T-helper 2 cell treated with Interferon-gamma antibody and Interleukin-4, amounts not matched to agents 100 ng/mL and 5 ng/mL, for 36 hours (primary cell): ENCODE results near the gene MRPL14. TPM values are rescaled to one million over a fixed set of nuclear protein-coding genes. Genes with fewer than 3 reads are reported as not detected.

Source experiments
- intact Hi-C: fragments of 100-400 bp; cut with micrococcal nuclease; formaldehyde crosslinking; loops from one replicate; pipeline ENCODE4 v1.15.1; 2023
- total RNA-seq: library from RNA; stranded (reverse); gene quantifications from 2 replicates; pipeline ENCODE4 v1.2.3, GENCODE V29; 2022

Gene MRPL14
- total RNA-seq, 1 donor from 2014 or later, result 56.4 TPM

DNA sequence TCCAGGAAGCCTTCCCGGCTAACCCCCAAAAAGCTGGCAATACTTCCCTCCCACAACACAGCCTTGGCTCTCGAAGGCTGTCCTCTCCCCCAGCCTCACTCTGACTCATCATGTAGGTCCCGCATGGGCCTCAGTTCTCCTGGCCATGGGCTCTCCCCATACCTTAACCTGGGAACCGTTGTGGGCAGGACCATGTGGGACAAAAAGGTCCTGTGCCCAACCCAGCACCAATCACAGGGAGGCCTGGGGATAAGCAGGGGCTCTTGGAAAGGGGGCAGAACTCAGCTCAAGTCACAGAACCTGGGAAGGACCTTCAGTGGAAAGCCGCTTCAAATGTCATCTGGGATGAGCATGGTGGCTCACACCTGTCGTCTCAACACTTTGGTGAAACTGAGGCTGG lies 45.5 kb downstream of the MRPL14 start:
- intact Hi-C loops, result no loop called here

DNA sequence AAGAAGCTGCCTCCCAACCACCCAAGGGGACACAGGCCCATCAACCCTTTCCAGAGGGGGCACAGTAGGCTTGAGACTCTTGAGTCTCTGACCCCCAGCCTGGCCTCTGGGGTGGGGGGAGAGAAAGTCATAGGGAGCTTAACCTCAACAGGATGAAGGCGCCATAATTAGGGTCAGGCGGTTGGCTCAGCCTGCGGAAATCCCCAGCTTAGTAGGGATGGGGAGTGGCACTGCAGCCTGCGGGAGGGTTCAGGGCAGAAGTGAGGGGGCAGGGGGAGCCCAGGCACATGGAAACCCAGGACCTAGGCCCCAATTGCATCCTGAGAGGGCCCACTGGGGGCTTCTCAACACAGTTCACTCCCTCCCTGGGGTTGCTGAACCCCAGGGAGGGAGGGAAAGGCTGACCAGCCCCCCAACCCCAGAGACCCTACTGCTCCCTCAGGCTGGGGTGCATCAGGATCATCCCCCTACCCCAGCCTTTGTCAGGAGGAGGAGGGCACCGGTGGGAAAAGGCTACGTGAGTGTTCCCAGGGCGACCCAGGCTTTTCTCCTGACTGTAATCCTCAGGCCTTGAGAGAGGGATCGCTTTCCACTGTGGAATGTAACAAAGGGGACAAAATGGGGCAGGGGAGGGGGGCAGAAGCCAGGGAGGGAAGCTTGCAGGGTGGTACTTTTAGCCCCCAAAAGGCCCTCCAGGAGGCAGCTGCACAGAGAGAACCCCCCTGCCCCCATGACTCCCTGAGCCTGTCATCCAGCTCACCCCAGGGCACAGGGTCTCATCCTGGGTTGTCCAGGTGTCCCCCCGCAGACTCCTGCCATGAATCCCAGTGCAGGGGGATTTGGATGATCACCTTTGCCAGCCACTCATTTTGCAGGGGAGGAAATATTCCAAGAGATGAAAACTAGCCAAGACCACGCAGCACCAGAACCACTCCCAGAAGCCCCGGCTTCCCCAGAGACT lies 46.4 kb downstream of the MRPL14 start:
- intact Hi-C loops, result no loop called here

DNA sequence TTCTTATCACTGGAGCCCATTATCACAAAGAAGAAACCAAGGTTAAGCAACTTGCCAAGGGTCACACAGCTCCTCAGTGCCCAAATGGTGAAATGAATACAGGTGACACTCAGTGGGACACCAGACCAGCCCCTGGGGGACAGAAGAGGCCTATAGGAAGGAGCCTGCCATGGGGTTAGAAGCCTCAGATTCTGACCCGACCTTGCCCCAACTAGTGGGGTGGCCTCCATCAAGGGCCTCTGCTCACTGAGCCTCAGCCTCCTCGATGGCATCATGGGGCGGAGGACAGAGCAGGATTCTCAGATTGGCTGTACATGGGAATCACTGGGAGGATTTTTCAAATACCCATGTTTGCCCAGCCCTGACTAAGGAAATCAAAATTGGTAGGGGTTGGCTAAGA lies 47.6 kb downstream of the MRPL14 start:
- intact Hi-C loops, result loop anchor here (1.0 to 10.0 kb wide), 5 partner anchors 310 to 565 kb away; partner anchors contain the start of genes LRRC73, POLR1C and YIPF3

DNA sequence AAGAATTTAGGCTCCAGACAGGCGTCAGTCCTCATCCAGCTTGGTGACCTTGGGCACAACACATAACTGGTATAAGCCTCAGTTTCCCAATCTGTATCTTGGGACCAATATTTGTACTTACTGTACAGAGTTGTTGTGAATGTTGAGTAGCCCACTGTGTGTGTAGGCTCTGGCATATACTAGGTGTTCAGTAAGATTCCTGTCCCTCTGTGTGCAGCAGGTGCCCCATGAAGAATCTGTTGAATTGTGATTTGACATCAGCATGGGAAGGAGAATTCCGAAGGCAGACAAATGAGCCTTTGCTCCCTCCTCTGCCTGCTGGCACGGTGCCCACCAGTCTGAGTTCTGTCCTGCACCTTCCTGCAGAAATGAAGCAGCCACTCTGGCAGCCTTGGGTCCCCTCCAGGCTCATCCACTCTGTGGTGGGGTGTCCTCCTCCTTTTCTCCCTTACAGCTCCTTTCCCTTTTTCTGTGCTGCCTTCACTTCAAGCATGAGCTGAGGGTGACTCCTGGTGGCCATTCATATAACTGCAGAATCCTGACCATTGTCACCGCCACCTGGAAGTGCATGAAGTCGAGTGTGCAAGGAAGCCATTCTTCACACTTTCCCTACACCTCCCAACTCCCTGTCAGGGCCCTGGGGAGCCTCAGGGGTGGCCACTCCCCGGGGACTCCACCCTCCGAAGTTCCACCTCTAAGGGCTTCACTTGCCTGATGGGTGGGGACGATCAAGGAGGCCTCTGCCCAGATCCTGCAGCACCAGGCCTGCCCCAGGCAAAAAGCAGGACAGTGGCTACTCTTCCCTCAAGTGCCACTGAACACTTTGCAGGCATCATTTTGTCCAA lies 48.2 kb downstream of the MRPL14 start:
- intact Hi-C loops, result loop anchor here (1.0 to 10.0 kb wide), 5 partner anchors 310 to 564 kb away; partner anchors contain the start of genes LRRC73, POLR1C and YIPF3

DNA sequence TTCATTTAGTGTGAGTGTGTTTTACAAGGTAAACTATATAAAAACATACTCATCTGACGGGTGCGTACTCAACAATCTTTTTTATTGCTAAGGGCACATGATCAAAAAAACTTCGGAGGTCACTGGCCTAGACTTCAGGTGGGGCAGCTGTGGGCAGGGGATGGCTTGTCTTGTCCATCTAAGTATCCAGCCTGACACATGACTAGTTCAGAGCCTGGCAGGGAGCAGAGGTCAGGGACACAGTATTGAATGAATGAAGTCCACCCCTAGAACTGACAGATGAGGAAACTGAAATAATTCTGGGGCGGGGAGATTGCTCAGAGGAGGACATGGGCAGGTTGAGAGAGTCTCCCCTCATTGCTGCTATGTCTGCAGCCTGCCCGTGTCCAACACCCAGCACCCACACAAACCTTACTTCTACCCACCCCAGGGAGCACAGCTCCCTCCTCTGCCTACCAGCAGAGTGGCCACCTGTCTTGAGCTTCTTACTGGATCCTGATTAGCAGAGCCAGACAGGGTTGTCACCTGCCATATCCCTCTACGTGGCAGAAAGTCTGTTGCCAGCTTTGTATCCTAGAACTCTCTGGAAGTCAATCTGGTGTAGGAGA lies 48.9 kb downstream of the MRPL14 start:
- intact Hi-C loops, result loop anchor here (2.0 to 10.0 kb wide), 2 partner anchors 470 to 564 kb away; partner anchors contain the start of genes LRRC73, POLR1C and YIPF3

DNA sequence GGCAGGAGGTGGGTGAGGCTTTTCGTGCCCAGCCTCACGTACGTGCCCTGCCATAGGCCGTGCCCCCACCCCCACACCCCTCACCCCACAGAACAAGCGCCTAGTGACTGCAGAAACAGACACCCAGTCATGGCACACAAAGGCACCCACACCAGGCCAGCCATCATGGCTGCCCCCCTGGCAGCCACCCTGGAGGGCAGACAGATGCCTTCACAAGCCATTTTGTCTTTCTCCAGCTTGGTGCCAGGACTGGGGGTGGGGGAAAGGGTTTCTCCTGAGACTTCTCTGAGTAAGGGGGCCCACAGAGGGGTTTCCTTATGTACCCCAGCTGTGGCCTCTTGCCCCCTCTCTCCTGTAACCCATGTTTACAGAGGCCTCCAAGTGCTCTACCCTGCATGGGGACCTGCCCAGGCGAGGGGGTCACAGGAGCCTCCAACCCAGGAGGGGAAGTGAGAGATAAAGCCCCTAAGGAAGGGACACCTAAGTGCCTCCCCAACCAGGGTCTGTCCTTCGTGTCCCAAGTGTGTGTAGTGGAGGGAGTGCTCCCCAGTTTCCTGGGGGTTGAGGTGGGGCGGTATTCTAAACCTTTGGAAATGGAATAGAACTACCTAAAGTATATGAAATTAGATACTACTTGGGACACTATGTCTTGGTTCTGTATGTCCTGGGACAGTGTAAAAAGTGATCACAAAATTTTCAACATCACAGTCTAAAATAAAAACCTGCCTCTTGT lies 49.9 kb downstream of the MRPL14 start:
- intact Hi-C loops, result loop anchor here (10.0 kb wide), 1 partner anchor 563 kb away; the partner anchor contains the start of genes LRRC73, POLR1C and YIPF3

DNA sequence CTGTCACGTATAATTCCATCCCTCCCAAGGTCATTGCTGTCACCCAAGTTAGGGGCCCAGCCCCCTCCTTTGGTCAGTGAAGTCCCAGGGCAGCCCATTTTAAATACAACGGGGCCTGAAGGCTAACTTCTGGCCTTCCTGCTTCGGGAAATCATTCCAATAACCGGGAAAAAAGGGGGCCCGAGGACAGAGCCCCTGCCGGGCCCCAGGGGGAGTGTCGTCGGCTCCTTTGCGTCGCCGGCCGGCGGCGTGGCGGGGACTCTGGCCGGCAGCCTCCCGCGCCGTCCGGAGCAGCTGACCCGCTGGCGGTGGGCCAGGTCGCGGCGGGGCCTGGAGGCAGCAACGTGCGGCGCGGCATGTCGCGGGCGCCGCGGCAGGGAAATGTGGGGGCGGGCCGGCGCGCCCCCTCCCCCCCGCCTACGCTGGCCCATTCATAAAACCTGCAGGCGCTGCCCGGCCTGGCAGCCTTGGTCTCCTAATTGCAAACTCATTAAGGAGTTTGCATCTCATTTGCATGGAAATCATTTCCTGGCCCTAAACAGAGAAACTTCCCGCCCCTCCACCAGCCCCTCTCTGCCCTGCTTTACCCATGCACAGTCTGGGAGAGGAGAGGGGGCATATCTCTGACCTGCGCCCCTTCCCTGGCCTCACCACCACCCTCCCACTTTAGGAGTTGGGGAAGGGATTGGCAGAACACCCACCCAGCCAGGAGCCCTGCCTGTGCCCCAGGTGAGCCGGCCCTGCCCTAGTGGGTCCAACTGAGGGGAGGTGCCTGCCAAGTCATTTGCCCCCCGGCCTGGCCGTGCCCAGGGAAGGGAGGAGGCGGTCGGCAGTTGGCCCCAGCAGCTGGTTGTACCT lies 50.7 kb downstream of the MRPL14 start:
- intact Hi-C loops, result loop anchor here (10.0 kb wide), 1 partner anchor 562 kb away; the partner anchor contains the start of genes LRRC73, POLR1C and YIPF3

DNA sequence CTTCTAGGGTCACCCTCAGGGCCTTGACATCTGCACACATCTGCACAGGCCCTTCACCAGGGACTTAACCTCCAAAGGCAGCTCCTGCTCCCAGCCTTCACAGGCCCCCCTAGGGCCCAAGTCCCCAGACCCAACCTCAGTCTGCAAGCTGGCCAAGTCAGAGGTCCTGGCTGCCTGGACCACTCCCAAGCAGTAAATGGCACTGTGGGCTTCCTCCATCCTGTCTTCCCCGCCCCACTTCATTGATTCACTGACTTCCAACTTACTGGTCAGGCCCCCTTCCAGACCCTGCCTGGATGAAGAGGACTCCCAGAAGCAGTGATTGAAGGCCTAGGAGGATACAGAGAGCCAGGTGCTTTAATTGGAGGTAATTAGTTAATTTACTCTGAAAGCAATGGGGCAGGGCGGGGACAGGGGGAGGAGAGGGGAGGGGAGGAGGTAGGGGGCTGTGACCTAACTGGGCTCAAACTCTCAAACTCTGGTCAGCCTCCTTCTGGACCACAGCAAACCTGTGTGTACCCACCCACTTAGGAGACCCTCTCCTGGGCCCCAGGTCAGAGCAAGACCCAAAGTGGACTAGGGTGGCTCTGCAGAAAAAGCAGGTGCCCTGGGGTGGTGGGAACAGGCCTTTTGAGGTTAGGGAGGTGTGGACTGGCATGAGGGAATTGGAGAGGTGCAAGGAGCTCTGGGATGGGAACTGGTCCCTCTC lies 51.5 kb downstream of the MRPL14 start:
- intact Hi-C loops, result loop anchor here (10.0 kb wide), 1 partner anchor 561 kb away; the partner anchor contains the start of genes LRRC73, POLR1C and YIPF3

DNA sequence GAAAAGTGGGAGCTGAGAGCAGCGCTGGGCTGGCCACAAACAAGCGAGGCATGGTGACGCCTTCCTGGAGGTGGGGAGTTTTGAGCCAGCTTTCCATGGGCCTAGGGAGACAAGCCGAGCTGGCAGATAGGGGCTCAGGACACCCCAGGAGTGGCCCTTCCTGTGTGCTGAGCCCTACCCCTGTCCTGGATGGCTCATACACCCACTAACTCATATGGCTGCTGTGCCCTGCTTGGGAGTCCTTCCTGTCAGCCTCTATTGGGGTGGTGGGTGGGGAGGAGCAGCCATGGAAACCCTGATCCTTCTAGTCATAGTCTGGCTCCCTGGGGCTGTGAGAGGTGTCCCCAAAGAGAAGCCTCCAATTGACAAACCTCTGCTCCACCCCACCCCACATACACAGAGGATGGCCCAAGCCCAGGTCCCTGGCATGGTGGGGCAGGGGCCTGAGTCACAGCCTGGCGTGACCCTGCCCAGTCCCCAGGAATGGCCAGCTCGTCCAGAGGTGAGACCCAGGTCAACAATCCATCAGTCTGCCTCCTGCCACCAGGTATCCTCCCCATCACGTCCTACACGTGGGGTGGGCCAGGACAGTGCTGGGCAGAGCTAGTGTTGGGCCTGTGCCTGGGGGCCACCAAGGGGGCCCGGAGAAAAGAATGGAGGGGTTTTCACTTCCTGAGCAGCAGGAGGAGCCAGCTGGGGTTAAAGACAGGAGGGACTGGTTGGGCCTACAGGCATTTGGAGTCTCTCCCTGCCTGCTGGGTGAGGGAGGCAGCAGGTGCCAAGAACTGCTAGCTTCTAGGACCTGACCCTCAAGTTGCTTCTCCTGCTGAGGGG lies 52.2 kb downstream of the MRPL14 start:
- intact Hi-C loops, result loop anchor here (1.0 to 10.0 kb wide), 5 partner anchors 73 to 560 kb away; partner anchors contain the start of genes LRRC73, POLR1C and YIPF3

DNA sequence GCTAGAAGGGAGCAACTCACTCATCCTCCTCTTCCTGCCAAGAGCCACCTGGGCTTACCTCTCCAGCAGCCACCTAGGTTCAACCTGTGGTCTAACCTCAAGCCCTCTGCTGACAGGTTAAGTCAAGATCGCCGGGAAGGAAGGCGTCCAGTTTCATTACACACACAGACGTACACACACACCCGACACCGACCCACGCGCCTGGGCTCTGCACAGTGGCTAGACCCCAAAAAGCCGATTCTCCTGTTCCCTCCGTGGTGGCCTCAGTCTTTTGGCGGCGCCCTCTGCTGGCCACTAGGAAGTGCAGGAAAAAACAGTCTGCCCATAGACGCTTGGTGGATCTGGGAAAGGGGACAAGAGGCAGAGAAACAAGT lies 52.8 kb downstream of the MRPL14 start:
- intact Hi-C loops, result loop anchor here (1.0 to 10.0 kb wide), 5 partner anchors 72 to 560 kb away; partner anchors contain the start of genes LRRC73, POLR1C and YIPF3

DNA sequence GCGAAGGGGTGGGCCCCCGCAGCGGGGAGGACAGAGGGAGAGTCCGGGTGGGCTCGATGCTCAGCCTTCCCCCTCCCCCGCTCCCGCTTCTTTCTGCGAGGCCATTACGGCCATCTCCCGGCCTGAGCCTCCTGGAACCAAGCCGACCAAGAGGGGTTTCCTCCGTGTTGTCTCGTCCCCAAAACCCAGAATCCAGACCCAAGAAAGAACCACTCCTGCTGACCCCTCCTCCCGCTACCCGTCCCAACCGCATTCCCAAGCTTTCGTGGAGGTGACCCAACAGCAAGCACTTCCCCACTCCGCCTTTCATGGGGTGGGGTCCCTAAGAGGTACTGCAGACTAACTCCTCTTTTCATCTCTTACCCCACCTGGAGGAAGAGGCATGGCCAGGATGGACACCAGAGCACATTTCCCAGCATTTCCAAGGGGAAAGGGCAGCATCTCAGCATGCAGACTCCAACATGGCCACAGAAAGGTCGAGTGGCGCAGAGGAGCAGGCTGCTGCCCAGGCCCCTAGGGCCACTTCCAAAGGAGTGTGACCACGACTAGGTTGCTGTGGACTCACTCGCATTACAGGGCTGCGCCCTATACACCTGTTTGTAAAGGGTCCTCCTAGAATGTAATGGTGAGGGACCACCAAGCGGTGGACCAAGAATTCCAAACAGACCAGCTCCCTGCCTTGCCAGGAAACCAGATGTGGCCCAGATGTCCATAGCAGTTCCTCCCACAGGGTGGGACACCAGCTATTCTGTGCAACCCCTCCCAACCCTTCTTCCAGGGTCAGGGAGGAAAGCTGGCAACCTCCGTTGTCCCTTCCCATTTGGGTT lies 53.4 kb downstream of the MRPL14 start:
- intact Hi-C loops, result loop anchor here (1.0 to 10.0 kb wide), 5 partner anchors 72 to 559 kb away; partner anchors contain the start of genes LRRC73, POLR1C and YIPF3

DNA sequence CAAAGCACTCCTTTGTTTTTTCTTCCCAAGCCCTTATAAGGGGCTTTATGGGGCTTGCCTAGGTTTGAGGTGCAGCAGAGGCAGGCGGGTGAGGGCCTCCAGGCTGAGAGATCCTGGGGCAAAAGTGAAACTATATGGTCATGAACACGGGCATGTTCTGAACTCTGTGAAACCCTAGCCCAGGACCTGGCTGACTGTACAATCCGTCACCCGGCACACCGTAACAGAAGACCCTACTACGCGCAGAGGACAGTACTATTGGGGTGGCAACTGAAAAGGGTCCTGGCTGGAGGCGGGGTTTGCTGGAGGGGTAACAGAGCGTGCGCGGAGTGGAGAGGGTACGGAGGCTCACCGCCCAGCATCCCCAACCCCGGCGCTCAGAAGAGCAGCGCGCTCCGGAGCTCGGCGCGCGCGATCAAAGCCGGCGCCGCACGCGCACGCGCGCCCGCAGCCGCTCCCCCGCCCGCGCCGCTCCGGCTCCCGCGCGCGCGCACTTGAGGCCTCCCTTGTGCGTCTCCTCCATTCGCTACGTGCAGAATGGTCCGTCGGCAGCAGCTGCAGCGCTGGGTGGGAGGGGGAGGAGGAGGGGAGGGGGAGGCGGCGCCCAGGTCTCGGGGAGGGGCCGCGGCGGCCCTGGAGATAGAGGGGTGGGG lies 54.2 kb downstream of the MRPL14 start:
- intact Hi-C loops, result loop anchor here (5.0 to 10.0 kb wide), 2 partner anchors 71 to 558 kb away; partner anchors contain the start of genes LRRC73, POLR1C and YIPF3

DNA sequence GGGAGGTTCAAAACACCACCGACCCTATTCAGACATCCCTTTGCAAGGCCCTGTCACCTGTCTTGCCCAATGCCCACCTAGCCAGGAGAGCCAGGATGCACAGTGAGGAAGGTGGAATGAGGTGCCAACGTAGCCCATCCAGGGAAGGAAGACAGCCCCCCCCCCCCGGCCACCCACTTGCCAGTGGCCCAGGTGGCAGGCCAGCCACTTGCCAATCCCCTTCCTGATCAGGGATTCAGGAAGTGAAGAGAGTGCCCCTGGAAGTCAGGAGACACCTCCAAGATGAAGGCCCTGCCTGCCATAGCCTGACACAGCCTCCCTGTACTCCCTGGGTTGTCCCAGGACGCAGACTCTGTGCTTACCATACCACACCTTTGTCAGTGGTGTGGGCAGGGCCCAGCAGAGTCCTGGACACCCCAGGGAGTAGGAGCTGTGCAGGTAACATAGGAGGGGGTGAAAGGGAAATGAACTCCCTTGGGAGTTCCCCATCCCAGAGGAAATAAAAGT lies 54.7 kb downstream of the MRPL14 start:
- intact Hi-C loops, result loop anchor here (5.0 to 10.0 kb wide), 2 partner anchors 70 to 558 kb away; partner anchors contain the start of genes LRRC73, POLR1C and YIPF3

DNA sequence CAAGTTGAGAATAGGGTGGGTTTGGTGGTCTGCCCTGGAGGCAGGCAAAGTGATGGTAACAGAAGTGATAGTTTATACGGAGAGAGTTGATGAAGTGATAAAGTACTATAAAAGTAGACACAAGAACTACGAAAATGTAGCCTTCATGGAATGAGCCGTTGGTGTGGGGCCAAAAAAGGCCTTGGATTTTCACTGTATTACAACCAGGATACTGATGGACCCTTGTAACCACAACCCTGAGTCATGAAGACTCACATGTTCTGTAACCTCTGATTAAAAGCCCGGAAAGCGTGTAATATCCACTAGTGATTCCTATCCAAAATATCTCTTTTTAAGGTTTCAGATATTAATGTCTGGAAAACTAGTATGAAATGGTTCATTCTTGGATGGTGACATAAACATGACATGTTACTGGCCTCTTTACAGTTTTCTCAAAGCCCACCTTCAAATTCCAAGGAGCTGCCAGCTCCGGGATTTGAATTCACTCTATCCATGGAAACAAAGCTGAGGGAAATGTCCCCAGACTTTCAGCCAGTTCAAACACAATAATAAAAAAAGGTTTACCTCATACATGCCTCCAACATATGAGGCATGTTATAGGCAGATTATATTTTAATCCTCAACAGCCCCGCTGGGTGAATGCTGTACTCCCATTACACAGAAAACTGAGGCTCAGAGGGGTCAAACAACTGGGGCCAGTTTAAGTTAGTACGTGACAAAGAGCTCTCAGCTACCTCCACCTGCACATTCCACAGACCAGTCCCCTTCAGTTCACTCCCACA lies 55.4 kb downstream of the MRPL14 start:
- intact Hi-C loops, result loop anchor here (5.0 to 10.0 kb wide), 2 partner anchors 70 to 557 kb away; partner anchors contain the start of genes LRRC73, POLR1C and YIPF3
